PC-3 (cell line): ENCODE data around the gene CEP41. TPM values are rescaled to one million over a fixed set of nuclear protein-coding genes. Genes with fewer than 3 reads are reported as not detected.

Source experiments
- ATAC-seq: fragments of 200-7000 bp; cut with Tn5 transposase; 2 replicates; pipeline ENCODE4 v1.9.1; 2020; ENCODE audit warnings: mild to moderate bottlenecking, moderate library complexity
- BruUV-seq: library from RNA; stranded (reverse); fragments of 400-500 nt; replicated peaks from 2 replicates; lab custom pipeline; 2021; lab: Mats Ljungman, UMichigan
- CTCF ChIA-PET: fragments of 300-600 bp; sonication (Branson Sonifier 250); formaldehyde crosslinking; loops from one replicate; lab custom pipeline; 2022; ENCODE audit warnings: antibody characterized with exemption; lab: Charles Lee
- POLR2A ChIA-PET: fragments of 300-600 bp; sonication (Branson Sonifier 250); formaldehyde crosslinking; loops from one replicate; lab custom pipeline; 2022; ENCODE audit warnings: antibody characterized with exemption; ENCODE audit not compliant: unreplicated experiment; lab: Charles Lee
- DNase-seq: peaks from one replicate; pipeline ENCODE4 v3.0.0-alpha.2; 2015
- H2AFZ ChIP-seq: fragments of 300-600 bp; sonication (generic); 2 replicates; pipeline ENCODE4 v1.6.0; 2016; ENCODE audit warnings: antibody characterized with exemption, low read length
- H3F3A ChIP-seq: fragments of 300-600 bp; sonication (generic); one replicate; pipeline ENCODE4 v1.6.0; 2017; ENCODE audit warnings: antibody characterized with exemption, low read length, control low read depth, mild to moderate bottlenecking; ENCODE audit not compliant: unreplicated experiment
- H3K27ac ChIP-seq: fragments of 300-600 bp; sonication (generic); 2 replicates; pipeline ENCODE4 v1.5.1; 2016; ENCODE audit warnings: mild to moderate bottlenecking, low read length
- H3K27me3 ChIP-seq: fragments of 300-600 bp; sonication (generic); 2 replicates; pipeline ENCODE4 v1.6.1; 2016; ENCODE audit warnings: low read length, mixed read lengths
- H3K36me3 ChIP-seq: fragments of 300-600 bp; sonication (generic); 2 replicates; pipeline ENCODE4 v1.6.1; 2016; ENCODE audit warnings: low read depth, mixed run types, low read length, mixed read lengths
- H3K4me1 ChIP-seq: fragments of 300-600 bp; sonication (generic); 2 replicates; pipeline ENCODE4 v1.5.1; 2016; ENCODE audit warnings: low read length; ENCODE audit not compliant: insufficient read depth
- H3K4me2 ChIP-seq: fragments of 300-600 bp; sonication (generic); 2 replicates; pipeline ENCODE4 v1.6.0; 2016; ENCODE audit warnings: low read length
- H3K4me3 ChIP-seq: fragments of 300-600 bp; sonication (generic); 2 replicates; pipeline ENCODE4 v1.5.1; 2016; ENCODE audit warnings: mild to moderate bottlenecking, low read length, mixed read lengths
- H3K79me2 ChIP-seq: fragments of 300-600 bp; sonication (generic); 2 replicates; pipeline ENCODE4 v1.6.1; 2017; ENCODE audit warnings: low read length, mixed read lengths
- H3K9ac ChIP-seq: fragments of 300-600 bp; sonication (generic); 2 replicates; pipeline ENCODE4 v1.6.0; 2016; ENCODE audit warnings: mild to moderate bottlenecking, low read length
- H3K9me2 ChIP-seq: fragments of 300-600 bp; sonication (generic); replicated peaks from 2 replicates; pipeline ENCODE4 v1.6.1; 2016; ENCODE audit warnings: mixed run types, low read length, mixed read lengths
- H3K9me3 ChIP-seq: fragments of 300-600 bp; sonication (generic); 2 replicates; pipeline ENCODE4 v1.6.1; 2016; ENCODE audit warnings: low read length, mixed read lengths
- H4K20me1 ChIP-seq: fragments of 300-600 bp; sonication (generic); 2 replicates; pipeline ENCODE4 v1.6.1; 2016; ENCODE audit warnings: low read length, mixed read lengths
- CTCF ChIP-seq: fragments of 300-600 bp; sonication (generic); conservative IDR thresholded peaks from 2 replicates; pipeline ENCODE4 v1.5.1; 2017; ENCODE audit warnings: antibody characterized with exemption, low read depth, mild to moderate bottlenecking, low read length
- EZH2 ChIP-seq: fragments of 300-600 bp; sonication (generic); IDR thresholded peaks from one replicate; pipeline ENCODE4 v1.6.1; 2017; ENCODE audit warnings: antibody characterized with exemption, mild to moderate bottlenecking, low read length; ENCODE audit not compliant: unreplicated experiment
- EZH2phosphoT487 ChIP-seq: fragments of 300-600 bp; sonication (generic); IDR thresholded peaks from 2 replicates; pipeline ENCODE4 v1.6.1; 2018; ENCODE audit warnings: mild to moderate bottlenecking, antibody characterized with exemption, low read length, borderline replicate concordance
- intact Hi-C: fragments of 100-400 bp; cut with micrococcal nuclease; formaldehyde crosslinking; loops from 2 replicates; pipeline ENCODE4 v1.9.0; 2023
- total RNA-seq: library from RNA; depleted of rRNA; stranded (reverse); fragments of >200 nt; gene quantifications from 2 replicates; pipeline ENCODE4 v1.2.3, GENCODE V29; 2014

Gene CEP41
- total RNA-seq, 1 experiment from 2014 or later: 10.4 TPM

- CTCF ChIA-PET: no interaction called here
These were observed 75.0 kb downstream of the CEP41 start for GRCh38 chr7:130365511-130366441.

GRCh38 chr7:130365088-130365487 is 75.7 kb downstream of the CEP41 start:
- intact Hi-C loops: no loop called here
- H3K27ac ChIP-seq: no peak overlapping the region
- no peak overlapping the region for H3K4me2 ChIP-seq
- no TSS peak for BruUV-seq
- ATAC-seq: no peak
- no peak overlapping the region for H2AFZ ChIP-seq
- no peak for TF ChIP-seq EZH2phosphoT487
- no peak for TF ChIP-seq CTCF
- no peak for TF ChIP-seq EZH2
- H3K9me2 ChIP-seq: no peaks in the 10 kb centered on the region
- peaks cover 3% of the 10 kb centered on the region for H3F3A ChIP-seq
- no peaks in the 10 kb centered on the region for H3K27me3 ChIP-seq
- H3K79me2 ChIP-seq: no peaks in the 10 kb centered on the region
- POLR2A ChIA-PET: no interaction called here
- CTCF ChIA-PET: no interaction called here
- no peak overlapping the region for H3K4me3 ChIP-seq
- H4K20me1 ChIP-seq: no peaks in the 10 kb centered on the region
- H3K36me3 ChIP-seq: no peaks in the 10 kb centered on the region
- H3K9ac ChIP-seq: no peak overlapping the region
- peaks cover 37% of the 10 kb centered on the region for H3K4me1 ChIP-seq
- DNase-seq: no peak
- no peaks in the 10 kb centered on the region for H3K9me3 ChIP-seq

More at GRCh38 chr7:130365511-130366441, 75.0 kb downstream of the CEP41 start:
- no peak for TF ChIP-seq EZH2phosphoT487
- TF ChIP-seq CTCF: no peak
- no peak for TF ChIP-seq EZH2
- H3K27me3 ChIP-seq: no peaks in the 10 kb centered on the region
- peaks cover 37% of the 10 kb centered on the region for H3K4me1 ChIP-seq
- peak; percentile 43 for DNase-seq
- BruUV-seq: no TSS peak
- ATAC-seq: peak; percentile 6; the same call in 1 of the 2 replicates
- H3K9ac ChIP-seq: no peak overlapping the region
- no peak overlapping the region for H3K27ac ChIP-seq
- POLR2A ChIA-PET: no interaction called here
- no peak overlapping the region for H3K4me3 ChIP-seq
- H4K20me1 ChIP-seq: no peaks in the 10 kb centered on the region
- H3K79me2 ChIP-seq: no peaks in the 10 kb centered on the region
- no peak overlapping the region for H3K4me2 ChIP-seq
- intact Hi-C loops: no loop called here
- H3K9me2 ChIP-seq: no peaks in the 10 kb centered on the region
- no peaks in the 10 kb centered on the region for H3K36me3 ChIP-seq
- H3K9me3 ChIP-seq: no peaks in the 10 kb centered on the region
- H2AFZ ChIP-seq: no peak overlapping the region
- H3F3A ChIP-seq: peaks cover 3% of the 10 kb centered on the region

GRCh38 chr7:130364451-130364850 is 76.4 kb downstream of the CEP41 start:
- no peak for ATAC-seq
- Histone ChIP-seq H2AFZ (no peak overlapping the region), H3K79me2 (no peaks in the 10 kb centered on the region), H3F3A (peaks cover 3% of the 10 kb centered on the region), H3K36me3 (no peaks in the 10 kb centered on the region), H3K4me1 (peaks cover 37% of the 10 kb centered on the region), H3K4me2 (no peak overlapping the region), H3K4me3 (no peak overlapping the region), H3K27ac (no peak overlapping the region), H4K20me1 (no peaks in the 10 kb centered on the region), H3K9ac (no peak overlapping the region), H3K9me2 (no peaks in the 10 kb centered on the region), H3K9me3 (peaks cover under 1% of the 10 kb centered on the region; the same call in 1 of the 2 replicates), H3K27me3 (no peaks in the 10 kb centered on the region)
- ChIA-PET CTCF (no interaction called here), POLR2A (no interaction called here)
- BruUV-seq: no TSS peak
- DNase-seq: no peak
- no peak for TF ChIP-seq EZH2
- no peak for TF ChIP-seq EZH2phosphoT487
- TF ChIP-seq CTCF: no peak
- intact Hi-C loops: no loop called here
